Psoas muscle (tissue), 8 donors: ENCODE data around the gene AXIN1. TPM values are rescaled to one million over a fixed set of nuclear protein-coding genes. Genes with fewer than 3 reads are reported as not detected.
"Not testable (repeated sequence)": the region's sequence is repeated elsewhere in the genome, so short reads cannot be mapped to it uniquely, and the experiment has no call there.

Experiments used
- ATAC-seq, 4 donors: fragments of 200-7000 bp; cut with Tn5 transposase; one replicate each; pipeline ENCODE4 v1.9.1; 2020; ENCODE audit warnings: moderate library complexity in 3 of 4, mild to moderate bottlenecking in 2 of 4
- DNase-seq, 2 donors: peaks; one replicate each; pipeline ENCODE4 v3.0.0-alpha.2; 2020
- H3K27ac ChIP-seq: fragments of 200-600 bp; one replicate; pipeline ENCODE4 v1.8.0; 2022
- H3K27me3 ChIP-seq, 3 donors: fragments of 200-600 bp in 1 of 3; one replicate each; pipeline versions ENCODE4 v1.6.1 to v1.8.0; 2013 to 2022; ENCODE audit warnings: low read length in 2 of 3, mild to moderate bottlenecking in 2 of 3, moderate library complexity in 1 of 3; ENCODE audit not compliant: insufficient read depth in 3 of 3
- H3K36me3 ChIP-seq, 2 donors: fragments of 200-600 bp in 1 of 2; one replicate each; pipeline versions ENCODE4 v1.6.1 to v1.8.0; 2013 to 2022; ENCODE audit warnings: low read depth in 1 of 2, mild to moderate bottlenecking in 1 of 2, moderate library complexity in 1 of 2; ENCODE audit not compliant: insufficient read depth in 1 of 2
- H3K4me1 ChIP-seq: fragments of 200-600 bp; one replicate; pipeline ENCODE4 v1.8.0; 2022
- H3K4me3 ChIP-seq: fragments of 200-600 bp; one replicate; pipeline ENCODE4 v1.8.0; 2022; ENCODE audit warnings: mild to moderate bottlenecking
- H3K9me3 ChIP-seq: fragments of 200-600 bp; one replicate; pipeline ENCODE4 v1.8.0; 2022
- whole genome bisulfite sequencing, 3 donors: extraction: QIAGEN DNeasy Blood & Tissue Kit; methylation state at CpG; one replicate each; pipeline versions ENCODE4 v1.1.6 to v1.1.7; 2013; 5-methylcytosine and 5-hydroxymethylcytosine counted together
- intact Hi-C, 2 donors: fragments of 100-400 bp; cut with DNase I; formaldehyde crosslinking; loops; one replicate each; pipeline versions ENCODE4 v1.11.0 to v1.14.2; 2022
- polyA plus RNA-seq, 3 donors: library from polyadenylated mRNA; stranded (reverse); fragments of 200-250 nt; gene quantifications; one replicate each; pipeline ENCODE4 v1.2.3, GENCODE V29; 2013
- total RNA-seq, 4 donors: library from RNA; stranded (reverse); fragmentation: NEBNext Ultra II Directional in 2 of 4; extraction: Animal tissue kit (Norgen Biotek cat#: 25700) in 2 of 4; gene quantifications; one replicate each; pipeline versions ENCODE4 v1.2.1 to v1.2.4, GENCODE V29; 2021 to 2023
- TF ChIP-seq, protein P1 (sequence below): fragments of 200-600 bp; IDR thresholded peaks from one replicate; pipeline ENCODE4 v1.8.0; 2022; ENCODE audit warnings: antibody characterized with exemption
- donor health status: healthy with polysubstance abuse.
- donor health status: DM: no; HTN: no; CAD: no; lungs with moderate emphysema.
- donor health status: Bipolar disorder and iron deficiency.
- donor health status: healthy.
- donor health status: DM: yes; HTN: yes; CAD: no.
- donor health status: DM: no; HTN: no; CAD: no.
- donor health status: DM: no; HTN: no; CAD: no.
- donor health status: DM: yes; HTN: yes; CAD: no.

Gene AXIN1
- total and polyA plus RNA-seq, 7 donors: 12.1 to 32.3 (median 23.2) TPM

DNA sequence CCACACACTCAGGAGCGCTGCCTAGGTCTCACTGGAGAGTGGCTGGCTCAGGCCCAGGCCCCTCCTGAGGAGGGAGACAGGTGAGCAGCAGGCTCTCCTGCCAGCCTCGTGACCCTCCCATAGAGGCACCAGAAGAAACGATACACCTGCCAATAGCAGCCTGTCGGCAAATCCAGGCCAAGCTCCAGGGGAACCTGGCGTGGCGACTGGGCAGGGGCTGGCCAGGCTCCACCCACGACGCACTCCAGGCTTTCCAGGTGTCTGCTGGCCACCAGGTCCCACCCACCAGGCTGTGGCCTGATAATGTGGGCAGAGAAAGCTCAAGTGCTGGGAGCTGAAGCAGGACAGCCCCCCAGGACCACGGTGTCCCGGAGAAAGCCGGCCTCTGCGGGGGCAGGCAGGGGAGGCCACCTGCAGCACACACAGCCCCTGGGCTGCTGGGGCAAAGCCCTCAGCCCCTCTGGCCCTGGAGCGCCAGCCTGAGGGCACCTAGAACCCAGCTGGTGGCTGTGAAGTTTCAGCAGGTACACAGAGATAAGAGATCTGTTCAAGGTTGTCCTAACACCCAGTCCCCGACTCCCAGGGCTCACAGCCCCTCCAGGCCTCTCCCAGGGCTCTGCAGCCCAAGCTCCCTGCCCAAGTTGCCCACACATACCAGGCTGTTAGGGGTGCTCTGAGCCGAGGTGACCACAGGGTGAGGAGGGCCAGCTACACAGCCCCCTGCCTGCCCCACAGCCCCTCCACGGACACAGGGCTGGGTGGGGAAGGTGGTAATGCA lies 26.8 kb upstream of the AXIN1 start:
- H3K27me3 ChIP-seq: no peaks in the 10 kb centered on the region
- H3K27ac ChIP-seq: no peak overlapping the region
- 76 to 91% (median 83%) methylated on average over 15 to 16 of the region's 16 CpGs for WGBS, 3 donors
- H3K4me3 ChIP-seq: no peak overlapping the region
- TF ChIP-seq, protein P1, sequence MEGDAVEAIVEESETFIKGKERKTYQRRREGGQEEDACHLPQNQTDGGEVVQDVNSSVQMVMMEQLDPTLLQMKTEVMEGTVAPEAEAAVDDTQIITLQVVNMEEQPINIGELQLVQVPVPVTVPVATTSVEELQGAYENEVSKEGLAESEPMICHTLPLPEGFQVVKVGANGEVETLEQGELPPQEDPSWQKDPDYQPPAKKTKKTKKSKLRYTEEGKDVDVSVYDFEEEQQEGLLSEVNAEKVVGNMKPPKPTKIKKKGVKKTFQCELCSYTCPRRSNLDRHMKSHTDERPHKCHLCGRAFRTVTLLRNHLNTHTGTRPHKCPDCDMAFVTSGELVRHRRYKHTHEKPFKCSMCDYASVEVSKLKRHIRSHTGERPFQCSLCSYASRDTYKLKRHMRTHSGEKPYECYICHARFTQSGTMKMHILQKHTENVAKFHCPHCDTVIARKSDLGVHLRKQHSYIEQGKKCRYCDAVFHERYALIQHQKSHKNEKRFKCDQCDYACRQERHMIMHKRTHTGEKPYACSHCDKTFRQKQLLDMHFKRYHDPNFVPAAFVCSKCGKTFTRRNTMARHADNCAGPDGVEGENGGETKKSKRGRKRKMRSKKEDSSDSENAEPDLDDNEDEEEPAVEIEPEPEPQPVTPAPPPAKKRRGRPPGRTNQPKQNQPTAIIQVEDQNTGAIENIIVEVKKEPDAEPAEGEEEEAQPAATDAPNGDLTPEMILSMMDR: no peak
- DNase-seq (no peak), ATAC-seq (no peak)
- peaks cover 27% of the 10 kb centered on the region for H3K4me1 ChIP-seq
- peaks cover 0 to 30% of the 10 kb centered on the region in 2 donors for H3K36me3 ChIP-seq
- no peaks in the 10 kb centered on the region for H3K9me3 ChIP-seq
- intact Hi-C loops: no loop called here

DNA sequence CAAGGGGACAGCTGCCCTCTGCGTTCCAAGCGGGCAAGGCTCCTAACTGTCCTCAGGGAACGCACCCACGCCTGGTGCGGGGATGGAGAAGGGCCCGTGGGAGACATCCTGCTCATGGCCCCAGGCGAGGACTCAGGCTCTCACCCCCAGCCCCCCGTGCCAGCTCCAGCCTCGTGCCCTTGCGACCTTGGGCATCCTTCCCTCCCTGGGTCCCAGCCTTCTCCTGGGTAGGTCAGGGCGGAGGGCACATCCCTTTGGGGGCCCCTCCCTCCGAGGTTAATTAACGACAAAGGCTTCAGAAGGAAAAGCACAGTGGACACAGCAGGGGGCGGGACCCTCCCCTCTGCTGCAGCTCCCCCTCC lies 26.3 kb upstream of the AXIN1 start:
- no peaks in the 10 kb centered on the region for H3K27me3 ChIP-seq
- intact Hi-C loops: no loop called here
- H3K36me3 ChIP-seq: peaks cover 0 to 35% of the 10 kb centered on the region in 2 donors
- no peak for DNase-seq
- no peak overlapping the region for H3K4me3 ChIP-seq
- peaks cover 23% of the 10 kb centered on the region for H3K4me1 ChIP-seq
- TF ChIP-seq, protein P1: no peak
- H3K9me3 ChIP-seq: no peaks in the 10 kb centered on the region
- ATAC-seq: no peak
- no peak overlapping the region for H3K27ac ChIP-seq
- 61 to 71% (median 68%) methylated on average over 11 to 14 of the region's 14 CpGs for WGBS, 3 donors

DNA sequence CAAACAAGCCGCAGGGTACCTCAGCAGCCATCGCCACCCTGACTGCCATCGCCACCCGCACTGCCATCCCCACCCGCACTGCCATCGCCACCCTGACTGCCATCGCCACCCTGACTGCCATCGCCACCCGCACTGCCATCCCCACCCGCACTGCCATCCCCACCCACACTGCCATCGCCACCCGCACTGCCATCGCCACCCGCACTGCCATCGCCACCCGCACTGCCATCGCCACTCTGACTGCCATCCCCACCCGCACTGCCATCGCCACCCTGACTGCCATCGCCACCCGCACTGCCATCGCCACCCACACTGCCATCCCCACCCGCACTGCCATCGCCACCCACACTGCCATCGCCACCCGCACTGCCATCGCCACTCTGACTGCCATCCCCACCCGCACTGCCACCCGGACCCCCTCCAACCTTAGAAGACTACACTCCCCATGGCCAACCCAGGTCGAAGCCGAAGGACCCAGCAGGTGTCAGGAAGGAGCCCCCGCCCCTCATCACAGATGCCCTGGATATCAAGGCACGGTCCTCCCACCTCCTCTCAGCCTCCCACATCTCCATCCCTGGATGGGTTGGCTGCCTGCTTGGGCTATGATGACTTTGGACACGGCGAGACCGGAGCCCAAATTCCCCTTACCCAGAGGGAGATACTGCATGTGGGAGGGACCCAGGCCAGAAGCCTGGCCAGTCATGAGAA lies 25.7 kb upstream of the AXIN1 start:
- H3K27me3 ChIP-seq, intact Hi-C loops, DNase-seq, ATAC-seq, H3K9me3 ChIP-seq, H3K4me3 ChIP-seq, H3K27ac ChIP-seq: not testable (repeated sequence)
- Histone ChIP-seq H3K36me3 (peaks cover 0 to 41% of the 10 kb centered on the region in 2 donors), H3K4me1 (peaks cover 18% of the 10 kb centered on the region)
- 88 to 89% (median 88%) methylated on average over 35 to 36 of the region's 36 CpGs for WGBS, 3 donors

DNA sequence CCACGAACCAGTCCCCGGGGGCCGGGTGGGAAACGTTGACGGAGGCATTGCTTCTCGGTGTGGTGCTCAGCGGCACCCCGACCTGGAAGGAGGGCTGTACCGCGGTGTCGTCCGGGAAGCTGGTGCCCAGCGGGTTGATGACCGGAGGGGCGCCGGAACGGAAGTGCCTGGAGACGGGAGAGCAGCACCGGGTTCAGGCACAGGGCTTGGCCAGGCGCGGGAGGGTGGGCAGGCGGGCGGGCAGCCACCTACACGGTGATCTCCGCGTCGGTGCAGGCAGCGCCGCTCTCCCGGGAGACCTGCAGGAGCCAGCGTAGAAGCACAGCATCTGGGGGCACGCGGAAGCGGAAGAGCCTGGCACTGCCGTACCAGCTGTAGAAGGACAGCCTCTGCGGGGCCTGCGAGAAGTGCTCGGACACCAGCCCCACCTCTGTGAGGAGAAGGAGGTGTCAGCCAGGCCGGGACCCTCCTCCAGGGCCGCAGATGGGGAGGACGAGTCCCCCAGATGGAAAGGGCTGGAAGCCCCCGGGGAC lies 25.0 kb upstream of the AXIN1 start:
- DNase-seq: no peak
- WGBS, 3 donors: 83 to 86% (median 86%) methylated on average over 40 to 42 of the region's 42 CpGs

More for the DNA sequence above, 25.0 kb upstream of the AXIN1 start:
- Histone ChIP-seq H3K27ac (no peak overlapping the region), H3K27me3 (no peaks in the 10 kb centered on the region), H3K9me3 (no peaks in the 10 kb centered on the region), H3K4me3 (no peak overlapping the region), H3K4me1 (peaks cover 10% of the 10 kb centered on the region), H3K36me3 (peaks cover 0 to 48% of the 10 kb centered on the region in 2 donors)
- ATAC-seq: no peak
- intact Hi-C loops: no loop called here
- TF ChIP-seq, protein P1: no peak
